NCI-H82 treated with DMSO at 0.1 percent for 48 hours (cell line): Measurements from ENCODE around the gene GNB2.

Experiments
- DNase-seq: peaks from one replicate; lab custom pipeline; 2025; ENCODE audit not compliant: unreplicated experiment; lab: John Stamatoyannopoulos, UW

GNB2 gene

GRCh38 chr7:100726996-100727761 lies 53.6 kb downstream of the GNB2 start:
- no peak for DNase-seq

GRCh38 chr7:100728196-100728595 lies 54.7 kb downstream of the GNB2 start:
- DNase-seq = no peak
